Measurements from ENCODE around the gene ADAMTS8. TPM values are rescaled to one million over a fixed set of nuclear protein-coding genes. Genes with fewer than 3 reads are reported as not detected.

ADAMTS8 gene
- total and polyA plus RNA-seq, 2 donors (not counting 1 experiment from before 2014, with no cell fraction given), result 15.0 to 18.8 TPM

DNA sequence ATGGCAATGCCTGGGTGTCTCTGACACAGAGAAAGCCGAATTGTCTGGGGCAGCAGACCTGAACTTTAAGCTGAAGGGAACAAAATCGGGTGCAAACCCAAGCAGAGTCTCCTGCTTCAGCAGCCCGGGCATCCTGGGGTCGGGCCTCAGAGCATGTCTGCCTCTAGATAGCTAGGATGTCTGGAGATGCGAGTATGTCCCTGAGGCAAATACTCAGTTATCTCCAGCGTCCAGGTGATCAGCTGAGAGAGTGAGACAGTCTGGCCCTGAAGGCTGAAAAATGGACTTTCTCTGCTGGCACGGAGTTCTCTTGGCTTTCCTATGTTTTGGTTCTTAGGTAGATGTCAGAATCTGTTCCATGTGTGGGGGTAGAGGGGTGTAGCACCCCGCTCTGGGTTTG lies 3.3 kb downstream of the ADAMTS8 start:
- Histone ChIP-seq H3K9ac (ENCODE audit: insufficient read depth, low read length) (no peak overlapping the region), H3K27ac (ENCODE audit: insufficient read depth, low read length) (no peak overlapping the region), H3K36me3 (ENCODE audit: control insufficient read depth, insufficient read depth, low read length) (no peaks in the 10 kb centered on the region), H3K9me3 (ENCODE audit: control insufficient read depth, insufficient read depth, low read depth, low read length) (no peaks in the 10 kb centered on the region), H3K79me2 (ENCODE audit: control insufficient read depth, insufficient read depth, low read length) (no peaks in the 10 kb centered on the region), H4K20me1 (ENCODE audit: control insufficient read depth, extremely low read depth, insufficient read depth, low read length) (no peaks in the 10 kb centered on the region), H2AFZ (ENCODE audit: low read length) (no peak overlapping the region), H3K4me1 (ENCODE audit: control insufficient read depth, extremely low read depth, insufficient read depth, low read length) (peaks cover 8% of the 10 kb centered on the region), H3K27me3 (ENCODE audit: control insufficient read depth, insufficient read depth, low read length) (peaks cover 56% of the 10 kb centered on the region), H3K4me3 (replicated peaks in 1 of 4; ENCODE audit: control extremely low read depth in 1 of 4, insufficient read depth in 1 of 4, low read depth in 3 of 4, low read length in 4 of 4) (no peak overlapping the region), H3K4me2 (ENCODE audit: extremely low read depth, insufficient read depth, low read length) (no peak overlapping the region)
- DNase-seq (ENCODE audit: low read depth in 2 of 2), result no peak
- TF ChIP-seq, protein P1, sequence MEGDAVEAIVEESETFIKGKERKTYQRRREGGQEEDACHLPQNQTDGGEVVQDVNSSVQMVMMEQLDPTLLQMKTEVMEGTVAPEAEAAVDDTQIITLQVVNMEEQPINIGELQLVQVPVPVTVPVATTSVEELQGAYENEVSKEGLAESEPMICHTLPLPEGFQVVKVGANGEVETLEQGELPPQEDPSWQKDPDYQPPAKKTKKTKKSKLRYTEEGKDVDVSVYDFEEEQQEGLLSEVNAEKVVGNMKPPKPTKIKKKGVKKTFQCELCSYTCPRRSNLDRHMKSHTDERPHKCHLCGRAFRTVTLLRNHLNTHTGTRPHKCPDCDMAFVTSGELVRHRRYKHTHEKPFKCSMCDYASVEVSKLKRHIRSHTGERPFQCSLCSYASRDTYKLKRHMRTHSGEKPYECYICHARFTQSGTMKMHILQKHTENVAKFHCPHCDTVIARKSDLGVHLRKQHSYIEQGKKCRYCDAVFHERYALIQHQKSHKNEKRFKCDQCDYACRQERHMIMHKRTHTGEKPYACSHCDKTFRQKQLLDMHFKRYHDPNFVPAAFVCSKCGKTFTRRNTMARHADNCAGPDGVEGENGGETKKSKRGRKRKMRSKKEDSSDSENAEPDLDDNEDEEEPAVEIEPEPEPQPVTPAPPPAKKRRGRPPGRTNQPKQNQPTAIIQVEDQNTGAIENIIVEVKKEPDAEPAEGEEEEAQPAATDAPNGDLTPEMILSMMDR (conservative IDR thresholded peaks at IDR 0.05 in 1 of 2, IDR thresholded peaks at IDR 0.05 in 1 of 2; ENCODE audit: low read depth in 1 of 2, low read length in 2 of 2), result no peak
- no peak for TF ChIP-seq EZH2 (IDR thresholded peaks at IDR 0.05; ENCODE audit: low read length, missing control alignments)

DNA sequence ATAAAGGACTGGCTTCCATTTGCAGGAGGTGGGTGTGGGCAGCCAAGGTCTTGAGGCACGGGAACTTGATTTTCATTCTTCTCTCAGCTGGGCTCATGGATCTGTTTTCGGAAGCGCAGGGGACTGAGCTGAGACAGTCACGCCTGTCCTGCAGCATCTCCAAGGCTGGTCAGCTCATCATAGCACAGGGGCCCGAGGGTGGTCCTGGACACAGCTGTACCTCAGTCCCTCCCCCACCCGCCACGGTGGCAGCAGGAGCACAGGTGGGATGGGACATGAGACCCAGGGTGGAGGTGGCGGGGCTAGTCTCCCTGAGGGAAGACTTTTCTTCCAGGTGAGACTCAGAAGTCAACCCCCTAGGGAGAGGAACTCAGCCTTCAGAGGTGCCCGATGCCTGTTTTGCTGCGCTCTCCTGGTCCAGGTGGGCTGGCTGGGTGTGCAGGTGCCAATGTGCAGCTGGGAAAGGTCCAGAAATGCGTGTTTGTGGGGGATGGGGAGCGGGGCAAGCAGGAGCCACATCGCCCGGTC lies 3.7 kb downstream of the ADAMTS8 start:
- H3K27me3 ChIP-seq (ENCODE audit: control insufficient read depth, insufficient read depth, low read length), result peaks cover 52% of the 10 kb centered on the region
- no peak overlapping the region for H2AFZ ChIP-seq (ENCODE audit: low read length)
- TF ChIP-seq, protein P1 (conservative IDR thresholded peaks at IDR 0.05 in 1 of 2, IDR thresholded peaks at IDR 0.05 in 1 of 2; ENCODE audit: low read depth in 1 of 2, low read length in 2 of 2), result no peak
- TF ChIP-seq EZH2 (IDR thresholded peaks at IDR 0.05; ENCODE audit: low read length, missing control alignments), result no peak

GRCh38 chr11:130423541-130424142 lies 4.8 kb downstream of the ADAMTS8 start:
- no peak for DNase-seq (ENCODE audit: low read depth in 2 of 2)
- no peak for TF ChIP-seq EZH2 (IDR thresholded peaks at IDR 0.05; ENCODE audit: low read length, missing control alignments)
- TF ChIP-seq, protein P1 (conservative IDR thresholded peaks at IDR 0.05 in 1 of 2, IDR thresholded peaks at IDR 0.05 in 1 of 2; ENCODE audit: low read depth in 1 of 2, low read length in 2 of 2), result no peak
- H3K27me3 ChIP-seq (ENCODE audit: control insufficient read depth, insufficient read depth, low read length), result peaks cover 41% of the 10 kb centered on the region
- H3K4me2 ChIP-seq (ENCODE audit: extremely low read depth, insufficient read depth, low read length), result no peak overlapping the region
- H3K9me3 ChIP-seq (ENCODE audit: control insufficient read depth, insufficient read depth, low read depth, low read length), result no peaks in the 10 kb centered on the region
- no peak overlapping the region for H3K9ac ChIP-seq (ENCODE audit: insufficient read depth, low read length)
- H3K27ac ChIP-seq (ENCODE audit: insufficient read depth, low read length), result no peak overlapping the region
- H2AFZ ChIP-seq (ENCODE audit: low read length), result no peak overlapping the region
- no peaks in the 10 kb centered on the region for H3K79me2 ChIP-seq (ENCODE audit: control insufficient read depth, insufficient read depth, low read length)
- H3K36me3 ChIP-seq (ENCODE audit: control insufficient read depth, insufficient read depth, low read length), result no peaks in the 10 kb centered on the region
- H3K4me1 ChIP-seq (ENCODE audit: control insufficient read depth, extremely low read depth, insufficient read depth, low read length), result peaks cover 14% of the 10 kb centered on the region
- H4K20me1 ChIP-seq (ENCODE audit: control insufficient read depth, extremely low read depth, insufficient read depth, low read length), result no peaks in the 10 kb centered on the region
- H3K4me3 ChIP-seq (replicated peaks in 1 of 4; ENCODE audit: control extremely low read depth in 1 of 4, insufficient read depth in 1 of 4, low read depth in 3 of 4, low read length in 4 of 4), result no peak overlapping the region

More for the DNA sequence above, 3.7 kb downstream of the ADAMTS8 start:
- Histone ChIP-seq H3K36me3 (ENCODE audit: control insufficient read depth, insufficient read depth, low read length) (no peaks in the 10 kb centered on the region), H3K9me3 (ENCODE audit: control insufficient read depth, insufficient read depth, low read depth, low read length) (no peaks in the 10 kb centered on the region), H3K27ac (ENCODE audit: insufficient read depth, low read length) (no peak overlapping the region), H3K4me1 (ENCODE audit: control insufficient read depth, extremely low read depth, insufficient read depth, low read length) (peaks cover 8% of the 10 kb centered on the region), H3K79me2 (ENCODE audit: control insufficient read depth, insufficient read depth, low read length) (no peaks in the 10 kb centered on the region), H4K20me1 (ENCODE audit: control insufficient read depth, extremely low read depth, insufficient read depth, low read length) (no peaks in the 10 kb centered on the region), H3K4me3 (replicated peaks in 1 of 4; ENCODE audit: control extremely low read depth in 1 of 4, insufficient read depth in 1 of 4, low read depth in 3 of 4, low read length in 4 of 4) (no peak overlapping the region), H3K4me2 (ENCODE audit: extremely low read depth, insufficient read depth, low read length) (no peak overlapping the region), H3K9ac (ENCODE audit: insufficient read depth, low read length) (no peak overlapping the region)
- DNase-seq (ENCODE audit: low read depth in 2 of 2), result no peak
